HG03565 (cell line): Measurements from ENCODE around the gene RHOBTB1.

Experiments
- ATAC-seq: cut with Tn5 transposase; IDR thresholded peaks from one replicate; pipeline ENCODE4 v1.9.1; 2021; ENCODE audit warnings: mild to moderate bottlenecking, moderate library complexity; ENCODE audit not compliant: unreplicated experiment

The RHOBTB1 gene

GRCh38 chr10:60827791-60828488 lies 116.0 kb downstream of the RHOBTB1 start:
- no peak for ATAC-seq

- no peak for ATAC-seq
Measured at GRCh38 chr10:60825520-60825919, 118.5 kb downstream of the RHOBTB1 start.

- no peak for ATAC-seq
Measured at GRCh38 chr10:60823324-60823723, 120.7 kb downstream of the RHOBTB1 start.

- ATAC-seq: no peak
Measured at GRCh38 chr10:60822809-60823208, 121.2 kb downstream of the RHOBTB1 start.

- no peak for ATAC-seq
Measured at GRCh38 chr10:60821656-60822055, 122.3 kb downstream of the RHOBTB1 start.

GRCh38 chr10:60820093-60820754 lies 123.8 kb downstream of the RHOBTB1 start:
- ATAC-seq: peak; percentile 70
